ENCODE results near the gene SULT1C3.

The SULT1C3 gene

DNA sequence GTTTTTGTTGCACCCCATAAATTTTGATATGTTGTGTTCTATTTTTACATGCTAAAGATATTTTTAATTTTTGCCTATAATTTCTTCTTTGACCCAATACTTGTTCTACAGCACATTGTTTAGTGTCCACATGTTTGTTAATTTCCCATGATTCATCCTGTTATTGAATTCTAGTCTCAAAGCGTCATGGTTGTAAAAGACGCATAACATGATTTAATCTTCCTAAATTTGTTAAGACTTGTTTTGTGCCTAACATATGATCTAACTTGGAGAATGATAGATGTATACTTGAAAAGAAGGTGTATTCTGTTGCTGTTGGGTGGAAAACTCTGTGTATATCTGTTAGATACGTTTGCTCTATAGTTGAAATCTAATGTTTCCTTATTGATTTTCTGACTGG is 27.1 kb upstream of the SULT1C3 start:
- POLR2A ChIA-PET, result no interaction called here
- CTCF ChIA-PET, result no interaction called here
- DNase-seq (ENCODE audit: extremely low spot score), result no peak
- TF ChIP-seq SP1 (IDR thresholded peaks at IDR 0.05) (no peak), FOXK2 (IDR thresholded peaks at IDR 0.05) (no peak), HDGF (IDR thresholded peaks at IDR 0.05; ENCODE audit: borderline replicate concordance) (no peak), ELF4 (IDR thresholded peaks at IDR 0.05) (no peak), SUZ12 (IDR thresholded peaks at IDR 0.05) (no peak), NFRKB (IDR thresholded peaks at IDR 0.05) (no peak), L3MBTL2 (conservative IDR thresholded peaks at IDR 0.05) (no peak), BHLHE40 (IDR thresholded peaks at IDR 0.05; ENCODE audit: borderline replicate concordance) (no peak), ARNT (IDR thresholded peaks at IDR 0.05) (no peak), ZNF384 (IDR thresholded peaks at IDR 0.05) (no peak), LEF1 (IDR thresholded peaks at IDR 0.05; ENCODE audit: borderline replicate concordance) (no peak), PKNOX1 (IDR thresholded peaks at IDR 0.05) (no peak), CTBP1 (IDR thresholded peaks at IDR 0.05; ENCODE audit: borderline replicate concordance) (no peak), FOXA1 (IDR thresholded peaks at IDR 0.05) (no peak), FOXM1 (IDR thresholded peaks at IDR 0.05; ENCODE audit: borderline replicate concordance) (no peak), TARDBP (IDR thresholded peaks at IDR 0.05) (no peak)

DNA sequence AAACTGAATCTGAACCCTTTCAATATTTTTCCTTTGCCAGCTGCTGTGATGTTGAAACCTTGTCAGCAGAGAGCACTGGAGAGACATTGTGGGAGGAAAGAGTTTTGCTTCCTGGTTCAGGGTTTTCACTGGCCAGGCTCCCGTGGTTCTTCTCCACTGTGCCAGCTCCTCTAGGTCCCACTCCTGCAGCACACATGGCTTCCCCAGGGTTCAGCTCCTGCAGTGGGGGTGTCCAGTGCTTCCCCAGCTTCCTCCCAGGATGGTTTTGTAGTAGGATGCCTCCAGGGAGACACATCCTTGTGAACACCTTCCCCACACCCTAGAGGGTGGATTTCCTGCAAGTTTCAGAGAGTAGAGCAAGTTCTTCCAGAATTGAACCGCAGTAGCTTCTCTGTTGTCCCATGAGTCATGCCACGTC is 24.0 kb upstream of the SULT1C3 start:
- POLR2A ChIA-PET, result interaction anchor here (0.9 kb wide), 1 partner anchor 12 kb away, joined by 3 read pairs; no protein-coding TSS in a partner anchor
- no peak for TF ChIP-seq FOXA1 (IDR thresholded peaks at IDR 0.05)
- no peak for TF ChIP-seq HDGF (IDR thresholded peaks at IDR 0.05; ENCODE audit: borderline replicate concordance)
- TF ChIP-seq ELF4 (IDR thresholded peaks at IDR 0.05), result no peak
- TF ChIP-seq NFRKB (IDR thresholded peaks at IDR 0.05), result no peak
- no peak for TF ChIP-seq ARNT (IDR thresholded peaks at IDR 0.05)
- no peak for TF ChIP-seq FOXK2 (IDR thresholded peaks at IDR 0.05)
- no peak for TF ChIP-seq ZNF384 (IDR thresholded peaks at IDR 0.05)
- no peak for TF ChIP-seq FOXM1 (IDR thresholded peaks at IDR 0.05; ENCODE audit: borderline replicate concordance)
- no peak for TF ChIP-seq PKNOX1 (IDR thresholded peaks at IDR 0.05)
- no peak for TF ChIP-seq BHLHE40 (IDR thresholded peaks at IDR 0.05; ENCODE audit: borderline replicate concordance)
- no peak for TF ChIP-seq SUZ12 (IDR thresholded peaks at IDR 0.05)
- no peak for TF ChIP-seq L3MBTL2 (conservative IDR thresholded peaks at IDR 0.05)
- TF ChIP-seq LEF1 (IDR thresholded peaks at IDR 0.05; ENCODE audit: borderline replicate concordance), result no peak
- no peak for TF ChIP-seq TARDBP (IDR thresholded peaks at IDR 0.05)
- TF ChIP-seq SP1 (IDR thresholded peaks at IDR 0.05), result no peak
- TF ChIP-seq CTBP1 (IDR thresholded peaks at IDR 0.05; ENCODE audit: borderline replicate concordance), result no peak
- DNase-seq (ENCODE audit: extremely low spot score), result peak; percentile 38
- CTCF ChIA-PET, result interaction anchor here (0.5 to 1.2 kb wide), 2 partner anchors 126 to 368 kb away, joined by 3 read pairs; no protein-coding TSS in a partner anchor

DNA sequence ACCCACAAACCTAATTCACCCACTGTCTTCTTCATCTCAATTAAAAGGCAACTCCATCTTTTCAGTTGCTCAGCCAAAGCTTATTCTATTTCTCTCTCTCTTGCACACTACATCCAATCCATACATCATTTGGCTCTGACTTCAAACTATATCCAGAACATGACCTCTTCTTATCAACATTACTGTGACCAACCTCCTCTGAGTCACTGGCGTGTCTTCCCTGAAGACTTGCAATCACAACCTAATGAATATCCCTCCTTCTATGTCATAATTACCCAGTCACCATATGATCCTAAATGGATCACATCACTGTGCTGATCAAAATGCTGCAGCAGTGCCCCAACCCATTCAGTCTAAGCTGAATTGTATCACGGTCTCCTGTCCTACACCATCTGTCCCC is 22.6 kb upstream of the SULT1C3 start:
- DNase-seq (ENCODE audit: extremely low spot score), result no peak
- CTCF ChIA-PET, result no interaction called here
- no peak for TF ChIP-seq ZNF384 (IDR thresholded peaks at IDR 0.05)
- POLR2A ChIA-PET, result no interaction called here

DNA sequence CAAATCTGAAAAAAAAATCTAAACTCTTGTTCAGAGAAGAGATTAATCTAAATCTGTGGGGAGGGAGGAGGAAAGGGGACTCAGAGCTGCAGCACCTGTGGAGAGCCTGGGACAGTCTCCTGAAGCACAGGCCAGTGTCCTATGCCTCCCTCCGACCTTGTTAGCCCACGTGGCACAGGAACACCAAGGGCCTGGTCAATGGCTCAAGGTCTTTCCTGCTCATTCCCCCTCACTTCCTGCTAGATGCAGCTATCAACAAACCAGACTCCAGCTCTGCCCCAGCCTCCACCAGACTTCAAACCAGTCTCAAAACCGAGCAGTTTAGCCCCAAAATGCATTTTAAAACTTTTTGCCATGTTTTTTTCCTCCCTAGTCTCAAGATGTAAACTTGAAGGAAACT is 20.1 kb upstream of the SULT1C3 start:
- ChIA-PET POLR2A (no interaction called here), CTCF (interaction anchor here (1.1 kb wide), 1 partner anchor 365 kb away, joined by 3 read pairs; no protein-coding TSS in a partner anchor)
- DNase-seq (ENCODE audit: extremely low spot score), result no peak
- no peak for TF ChIP-seq FOXK2 (IDR thresholded peaks at IDR 0.05)

DNA sequence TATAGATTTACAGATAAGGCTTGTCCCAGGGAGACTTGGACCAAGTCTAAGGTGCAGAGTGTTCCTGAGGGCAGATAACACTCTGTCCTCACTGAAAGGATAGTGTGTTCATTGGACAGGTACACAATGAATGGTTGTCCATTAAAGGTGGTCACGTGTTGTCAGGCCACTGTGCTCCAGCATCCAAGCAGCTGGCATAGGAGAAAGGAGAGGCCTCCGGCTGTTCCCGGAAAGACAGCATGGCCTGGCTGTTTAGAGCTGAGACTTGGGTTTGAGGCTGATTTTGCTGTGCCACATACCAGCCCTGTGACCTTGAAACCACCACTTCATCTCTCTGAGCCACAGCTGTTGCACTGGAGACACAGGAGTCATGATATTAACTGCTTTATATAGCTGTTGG is 19.6 kb upstream of the SULT1C3 start:
- POLR2A ChIA-PET, result no interaction called here
- TF ChIP-seq CTBP1 (IDR thresholded peaks at IDR 0.05; ENCODE audit: borderline replicate concordance) (no peak), FOXK2 (IDR thresholded peaks at IDR 0.05) (no peak), PKNOX1 (IDR thresholded peaks at IDR 0.05) (no peak), FOXM1 (IDR thresholded peaks at IDR 0.05; ENCODE audit: borderline replicate concordance) (no peak), HDGF (IDR thresholded peaks at IDR 0.05; ENCODE audit: borderline replicate concordance) (no peak), SUZ12 (IDR thresholded peaks at IDR 0.05) (no peak), BHLHE40 (IDR thresholded peaks at IDR 0.05; ENCODE audit: borderline replicate concordance) (no peak), ZNF384 (IDR thresholded peaks at IDR 0.05) (no peak), FOXA1 (IDR thresholded peaks at IDR 0.05) (no peak), ARNT (IDR thresholded peaks at IDR 0.05) (no peak), LEF1 (IDR thresholded peaks at IDR 0.05; ENCODE audit: borderline replicate concordance) (no peak), SP1 (IDR thresholded peaks at IDR 0.05) (no peak), TARDBP (IDR thresholded peaks at IDR 0.05) (no peak)
- no peak for DNase-seq (ENCODE audit: extremely low spot score)
- CTCF ChIA-PET, result interaction anchor here (1.1 kb wide), 1 partner anchor 364 kb away, joined by 3 read pairs; no protein-coding TSS in a partner anchor

GRCh38 chr2:108220942-108221541 is 18.7 kb upstream of the SULT1C3 start:
- ChIA-PET CTCF (no interaction called here), POLR2A (no interaction called here)
- TF ChIP-seq ARNT (IDR thresholded peaks at IDR 0.05) (no peak), BHLHE40 (IDR thresholded peaks at IDR 0.05; ENCODE audit: borderline replicate concordance) (no peak)
- no peak for DNase-seq (ENCODE audit: extremely low spot score)

- ChIA-PET CTCF (no interaction called here), POLR2A (no interaction called here)
- TF ChIP-seq FOXK2 (IDR thresholded peaks at IDR 0.05) (no peak), L3MBTL2 (conservative IDR thresholded peaks at IDR 0.05) (no peak), SUZ12 (IDR thresholded peaks at IDR 0.05) (no peak), PKNOX1 (IDR thresholded peaks at IDR 0.05) (no peak), CTBP1 (IDR thresholded peaks at IDR 0.05; ENCODE audit: borderline replicate concordance) (no peak), LEF1 (IDR thresholded peaks at IDR 0.05; ENCODE audit: borderline replicate concordance) (no peak), ZNF384 (IDR thresholded peaks at IDR 0.05) (no peak), FOXA1 (IDR thresholded peaks at IDR 0.05) (no peak), HDGF (IDR thresholded peaks at IDR 0.05; ENCODE audit: borderline replicate concordance) (no peak), BHLHE40 (IDR thresholded peaks at IDR 0.05; ENCODE audit: borderline replicate concordance) (no peak), SP1 (IDR thresholded peaks at IDR 0.05) (no peak), ELF4 (IDR thresholded peaks at IDR 0.05) (no peak)
- DNase-seq (ENCODE audit: extremely low spot score), result no peak
These were observed 17.5 kb upstream of the SULT1C3 start for GRCh38 chr2:108222261-108222660.

Measured in HEK293T (cell line).